Mesodermal cell (in vitro differentiated cells): ENCODE results near the gene LAPTM5.

ENCODE experiments used
- H3K27ac ChIP-seq: 2 replicates; pipeline ENCODE4 v1.7.0; 2013; ENCODE audit warnings: mild to moderate bottlenecking, low read depth, low read length, moderate library complexity; ENCODE audit not compliant: severe bottlenecking
- H3K36me3 ChIP-seq: 2 replicates; pipeline ENCODE4 v1.7.1; 2013; ENCODE audit warnings: mild to moderate bottlenecking, low read length, moderate library complexity; ENCODE audit not compliant: control insufficient read depth, insufficient read depth
- H3K4me1 ChIP-seq: one replicate; pipeline ENCODE4 v1.7.1; 2013; ENCODE audit warnings: mild to moderate bottlenecking, low read length; ENCODE audit not compliant: insufficient read depth, control insufficient read depth, poor library complexity, severe bottlenecking
- H3K4me3 ChIP-seq: 2 replicates; pipeline ENCODE4 v1.7.0; 2013; ENCODE audit warnings: low read length, control low read depth, mild to moderate bottlenecking; ENCODE audit not compliant: insufficient read depth, poor library complexity, severe bottlenecking; ENCODE audit errors: extremely low read depth
- H3K9me3 ChIP-seq: 2 replicates; pipeline ENCODE4 v1.7.1; 2013; ENCODE audit warnings: mild to moderate bottlenecking, low read length, moderate library complexity; ENCODE audit not compliant: control insufficient read depth
- WGBS, 2 experiments: methylation state at CpG; one replicate each; pipeline ENCODE4 v1.1.5; 2013; ENCODE audit warnings: missing lambda C conversion rate in 2 of 2; ENCODE audit not compliant: insufficient coverage in 2 of 2; 5-methylcytosine and 5-hydroxymethylcytosine counted together

The LAPTM5 gene

DNA sequence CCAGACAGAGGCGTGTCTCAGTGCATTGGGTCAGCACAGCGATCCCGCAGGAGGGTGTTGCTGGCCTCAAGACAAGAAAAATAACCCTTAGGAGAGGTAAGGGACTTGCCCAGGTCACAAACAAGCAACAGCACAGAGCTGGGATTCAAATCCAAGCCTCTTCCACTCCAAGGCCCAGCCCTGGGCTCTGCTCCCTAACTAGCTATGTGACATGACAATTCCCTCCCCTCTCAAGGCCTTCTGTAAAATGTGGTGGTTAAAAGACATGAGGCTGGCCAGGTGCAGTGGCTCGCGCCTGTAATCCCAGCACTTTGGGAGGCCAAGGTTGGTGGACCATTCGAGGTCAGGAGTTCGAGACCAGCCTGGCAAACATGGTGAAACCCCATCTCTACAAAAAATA lies 28.1 kb upstream of the LAPTM5 start:
- H3K4me1 ChIP-seq, result peaks cover 16% of the 10 kb centered on the region
- H3K27ac ChIP-seq, result no peak overlapping the region
- no peak overlapping the region for H3K4me3 ChIP-seq
- no peaks in the 10 kb centered on the region for H3K9me3 ChIP-seq
- H3K36me3 ChIP-seq, result no peaks in the 10 kb centered on the region
- 86 to 94% methylated on average over 3 to 7 of the region's 7 CpGs for WGBS, 2 experiments

- H3K9me3 ChIP-seq, result no peaks in the 10 kb centered on the region
- H3K4me1 ChIP-seq, result peaks cover 16% of the 10 kb centered on the region
- WGBS, 2 experiments, result 90 to 91% methylated on average over 6 to 7 of the region's 7 CpGs
- H3K36me3 ChIP-seq, result no peaks in the 10 kb centered on the region
- H3K27ac ChIP-seq, result no peak overlapping the region
- no peak overlapping the region for H3K4me3 ChIP-seq
Measured at GRCh38 chr1:30785181-30785580, 27.6 kb upstream of the LAPTM5 start.

DNA sequence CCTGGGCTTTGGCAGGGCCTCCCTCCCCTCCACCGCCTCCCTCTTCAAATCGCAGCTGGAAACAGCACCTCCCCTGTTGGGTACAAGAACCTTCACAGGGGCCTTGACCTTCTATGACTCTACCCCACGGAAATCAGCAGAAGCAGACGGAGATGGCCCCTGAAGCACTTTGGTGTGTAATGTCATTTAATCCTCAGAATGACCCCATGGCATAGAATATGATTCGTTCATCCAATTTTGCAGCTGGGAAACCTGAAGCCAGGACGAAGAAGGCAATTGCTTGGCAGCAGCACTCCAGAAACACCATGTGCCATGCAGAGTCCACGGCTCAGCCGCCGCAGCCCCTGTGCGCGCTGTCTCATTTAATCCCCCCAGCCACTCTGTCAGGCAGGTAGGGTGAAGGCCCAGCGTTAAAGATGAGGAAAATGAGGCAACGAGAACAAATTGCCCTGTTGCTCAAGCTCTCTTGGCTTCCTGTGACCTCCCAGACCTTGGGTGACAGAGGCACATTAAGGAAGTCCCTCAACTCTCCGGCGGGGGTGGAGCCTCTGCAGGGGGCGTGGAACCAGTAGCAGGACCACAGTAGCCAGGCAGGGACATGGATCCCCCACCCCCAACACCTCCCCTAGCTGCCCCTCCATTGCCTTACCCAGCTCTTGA lies 25.8 kb upstream of the LAPTM5 start:
- H3K4me3 ChIP-seq, result no peak overlapping the region
- no peaks in the 10 kb centered on the region for H3K36me3 ChIP-seq
- no peaks in the 10 kb centered on the region for H3K9me3 ChIP-seq
- H3K4me1 ChIP-seq, result peaks cover 16% of the 10 kb centered on the region
- no peak overlapping the region for H3K27ac ChIP-seq
- WGBS, 2 experiments, result 80 to 90% methylated on average over 11 to 14 of the region's 16 CpGs

DNA sequence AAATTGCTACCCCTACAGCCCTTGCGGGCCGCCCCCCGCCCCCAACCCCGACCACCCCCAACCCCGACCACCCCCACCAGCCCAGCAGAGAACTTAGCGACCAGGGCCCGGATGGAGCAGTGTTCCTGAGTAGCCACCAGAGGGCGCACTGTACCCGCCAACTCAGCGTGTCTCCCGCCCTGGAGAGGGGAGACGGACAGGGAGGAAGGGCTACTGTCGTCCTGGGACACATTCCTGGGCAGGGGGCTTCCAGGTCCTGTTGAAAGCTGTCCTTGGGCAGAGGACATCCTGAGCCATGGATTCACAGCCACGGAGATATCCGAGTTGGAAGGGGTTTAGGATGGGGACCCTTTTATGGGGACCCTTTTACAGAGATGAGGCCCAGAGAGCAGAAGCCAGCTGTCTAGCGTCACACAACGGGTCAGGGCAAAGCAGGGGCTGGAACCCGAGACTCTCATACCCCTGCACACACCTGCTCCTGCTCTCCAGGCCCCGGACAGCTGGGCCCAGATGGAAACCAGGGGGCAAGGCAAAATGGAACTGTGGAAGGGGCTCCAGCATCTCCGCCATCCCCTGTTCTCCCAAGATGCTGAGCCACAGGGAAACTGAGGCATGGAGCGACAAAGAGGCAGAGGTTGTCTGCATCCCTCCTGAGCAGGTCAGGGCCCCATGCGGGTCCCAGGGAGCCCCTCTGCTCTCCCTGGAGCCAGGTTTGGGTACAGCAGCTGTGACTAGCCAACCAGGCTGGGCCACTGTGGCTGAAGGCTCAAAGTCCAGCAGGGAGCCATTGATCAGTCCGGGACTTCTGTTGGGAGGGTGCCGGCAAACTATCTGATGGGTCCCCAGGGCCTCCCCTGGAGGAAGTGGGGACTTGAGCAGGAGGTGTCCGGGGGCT lies 25.0 kb upstream of the LAPTM5 start:
- no peak overlapping the region for H3K4me3 ChIP-seq
- WGBS, 2 experiments, result 38 to 47% methylated on average over 14 to 16 of the region's 25 CpGs
- H3K4me1 ChIP-seq, result peaks cover 16% of the 10 kb centered on the region
- no peaks in the 10 kb centered on the region for H3K9me3 ChIP-seq
- H3K27ac ChIP-seq, result no peak overlapping the region
- no peaks in the 10 kb centered on the region for H3K36me3 ChIP-seq

- 87 to 92% methylated on average over 6 to 8 of the region's 10 CpGs for WGBS, 2 experiments
- Histone ChIP-seq H3K4me3 (no peak overlapping the region), H3K36me3 (no peaks in the 10 kb centered on the region), H3K9me3 (no peaks in the 10 kb centered on the region), H3K27ac (no peak overlapping the region), H3K4me1 (peaks cover 14% of the 10 kb centered on the region)
Measured at GRCh38 chr1:30781906-30782305, 24.3 kb upstream of the LAPTM5 start.

DNA sequence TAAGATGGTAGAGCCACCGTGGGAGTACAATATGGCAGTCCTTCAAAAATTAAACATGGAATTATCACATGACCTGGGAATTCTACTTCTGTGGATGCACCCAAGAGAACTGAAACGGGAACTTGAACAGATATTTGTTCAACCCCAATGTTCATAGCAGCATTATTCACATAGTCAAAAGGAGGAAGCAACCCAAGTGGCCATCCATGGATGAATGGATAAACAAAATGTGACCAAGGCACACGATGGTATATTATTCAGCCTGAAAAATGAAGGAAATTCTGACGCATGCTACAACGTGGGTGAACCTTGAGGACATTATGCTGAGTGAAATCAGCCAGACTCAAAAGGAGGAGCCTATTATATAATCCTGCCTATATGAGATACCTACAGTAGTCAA lies 22.8 kb upstream of the LAPTM5 start:
- Histone ChIP-seq H3K4me1 (peaks cover 7% of the 10 kb centered on the region), H3K36me3 (no peaks in the 10 kb centered on the region), H3K4me3 (no peak overlapping the region), H3K27ac (no peak overlapping the region), H3K9me3 (no peaks in the 10 kb centered on the region)
- WGBS, 2 experiments, result 73 to 77% methylated on average over 4 of the region's 5 CpGs

DNA sequence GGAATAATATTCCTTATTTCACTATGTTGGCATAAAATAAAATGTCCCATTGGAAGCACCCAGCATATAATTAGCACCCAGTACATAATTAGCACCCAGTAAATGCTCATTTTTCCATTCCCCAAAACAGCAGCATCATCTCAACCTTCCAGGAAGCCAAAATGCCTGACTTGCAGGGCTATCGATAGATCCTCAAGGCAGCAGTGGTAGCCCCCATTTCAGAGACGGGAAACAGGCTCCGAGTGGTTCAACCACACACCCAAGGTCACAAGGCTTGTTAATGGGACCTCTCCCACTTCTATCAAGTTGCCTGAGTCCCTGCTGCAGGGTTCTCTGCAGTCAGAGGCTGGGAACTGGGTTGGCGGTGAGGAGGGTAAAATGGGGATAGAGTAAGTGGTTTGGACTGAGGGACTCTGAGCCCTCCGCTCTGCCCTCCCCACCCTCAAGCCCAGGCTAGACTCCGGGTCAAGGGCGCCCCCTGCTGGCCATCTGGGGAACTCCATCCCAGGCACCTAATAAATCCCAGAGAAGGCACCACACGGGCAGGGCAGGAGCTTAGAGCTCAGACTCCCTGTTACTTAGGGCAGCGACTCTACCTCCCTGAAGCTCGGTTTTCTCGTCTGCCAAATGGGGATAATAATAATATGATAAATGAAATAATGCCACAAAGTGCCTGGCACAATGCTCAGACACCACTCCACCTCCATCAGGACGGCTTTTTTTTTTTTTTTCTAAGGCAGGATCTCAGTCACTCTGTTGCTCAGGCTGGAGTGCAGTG lies 21.9 kb upstream of the LAPTM5 start:
- 38 to 70% methylated on average over 4 of the region's 12 CpGs for WGBS, 2 experiments
- no peaks in the 10 kb centered on the region for H3K9me3 ChIP-seq
- H3K36me3 ChIP-seq, result no peaks in the 10 kb centered on the region
- H3K27ac ChIP-seq, result no peak overlapping the region
- H3K4me1 ChIP-seq, result peaks cover 7% of the 10 kb centered on the region
- no peak overlapping the region for H3K4me3 ChIP-seq

DNA sequence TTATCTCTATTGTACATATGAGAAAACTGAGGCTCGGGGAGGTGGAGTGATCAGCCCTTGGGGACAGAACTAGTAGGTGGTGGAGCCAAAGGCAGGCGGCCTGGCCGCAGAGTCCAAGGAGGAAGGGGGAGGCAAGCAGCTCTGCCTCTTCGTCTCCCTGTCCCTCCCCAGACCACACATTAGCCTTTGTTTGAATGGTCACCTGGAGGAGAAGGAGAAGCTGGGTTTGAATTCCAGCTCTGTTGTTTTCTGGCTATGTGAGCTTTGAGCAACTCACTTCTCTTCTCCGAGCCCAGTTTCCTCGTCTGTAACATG lies 21.4 kb upstream of the LAPTM5 start:
- H3K4me3 ChIP-seq, result no peak overlapping the region
- H3K4me1 ChIP-seq, result peaks cover 7% of the 10 kb centered on the region
- no peaks in the 10 kb centered on the region for H3K9me3 ChIP-seq
- 96% methylated on average over 3 of the region's 6 CpGs; no CpG with 5 or more reads in 1 of the 2 experiments for WGBS, 2 experiments
- no peak overlapping the region for H3K27ac ChIP-seq
- H3K36me3 ChIP-seq, result no peaks in the 10 kb centered on the region

- peaks cover 3% of the 10 kb centered on the region for H3K4me1 ChIP-seq
- no peaks in the 10 kb centered on the region for H3K9me3 ChIP-seq
- WGBS, 2 experiments, result 89 to 92% methylated on average over 8 to 11 of the region's 11 CpGs
- no peak overlapping the region for H3K4me3 ChIP-seq
- H3K27ac ChIP-seq, result no peak overlapping the region
- H3K36me3 ChIP-seq, result no peaks in the 10 kb centered on the region
Measured at GRCh38 chr1:30778154-30778978, 20.8 kb upstream of the LAPTM5 start.

- 75 to 78% methylated on average over 4 of the region's 4 CpGs for WGBS, 2 experiments
- H3K36me3 ChIP-seq, result no peaks in the 10 kb centered on the region
- H3K9me3 ChIP-seq, result no peaks in the 10 kb centered on the region
- H3K27ac ChIP-seq, result no peak overlapping the region
- H3K4me1 ChIP-seq, result no peaks in the 10 kb centered on the region
- no peak overlapping the region for H3K4me3 ChIP-seq
Measured at GRCh38 chr1:30777904-30778153, 20.3 kb upstream of the LAPTM5 start.
